Ovary (tissue), 3 donors: ENCODE results near the gene CD1D.

Experiments used
- EP300 ChIP-seq: sonication (generic); formaldehyde crosslinking; IDR thresholded peaks from one replicate; pipeline ENCODE4 v1.6.1; 2017; ENCODE audit warnings: antibody characterized with exemption
- POLR2A ChIP-seq: fragments of 450-650 bp; IDR thresholded peaks from one replicate; pipeline ENCODE4 v1.6.1; 2017; ENCODE audit warnings: antibody characterized with exemption, mild to moderate bottlenecking, moderate library complexity
- TF ChIP-seq, protein P1 (sequence below), 3 donors: fragments of 450-650 bp in 2 of 3; fragments of 200-600 bp in 1 of 3; IDR thresholded peaks; one replicate each; pipeline versions ENCODE4 v1.5.1 to v1.8.0; 2016 to 2022; ENCODE audit warnings: antibody characterized with exemption in 3 of 3, mild to moderate bottlenecking in 1 of 3
- donor health status: DM: no; HTN: no; CAD: no.

- TF ChIP-seq EP300 (no peak), POLR2A (no peak)
- TF ChIP-seq, protein P1, sequence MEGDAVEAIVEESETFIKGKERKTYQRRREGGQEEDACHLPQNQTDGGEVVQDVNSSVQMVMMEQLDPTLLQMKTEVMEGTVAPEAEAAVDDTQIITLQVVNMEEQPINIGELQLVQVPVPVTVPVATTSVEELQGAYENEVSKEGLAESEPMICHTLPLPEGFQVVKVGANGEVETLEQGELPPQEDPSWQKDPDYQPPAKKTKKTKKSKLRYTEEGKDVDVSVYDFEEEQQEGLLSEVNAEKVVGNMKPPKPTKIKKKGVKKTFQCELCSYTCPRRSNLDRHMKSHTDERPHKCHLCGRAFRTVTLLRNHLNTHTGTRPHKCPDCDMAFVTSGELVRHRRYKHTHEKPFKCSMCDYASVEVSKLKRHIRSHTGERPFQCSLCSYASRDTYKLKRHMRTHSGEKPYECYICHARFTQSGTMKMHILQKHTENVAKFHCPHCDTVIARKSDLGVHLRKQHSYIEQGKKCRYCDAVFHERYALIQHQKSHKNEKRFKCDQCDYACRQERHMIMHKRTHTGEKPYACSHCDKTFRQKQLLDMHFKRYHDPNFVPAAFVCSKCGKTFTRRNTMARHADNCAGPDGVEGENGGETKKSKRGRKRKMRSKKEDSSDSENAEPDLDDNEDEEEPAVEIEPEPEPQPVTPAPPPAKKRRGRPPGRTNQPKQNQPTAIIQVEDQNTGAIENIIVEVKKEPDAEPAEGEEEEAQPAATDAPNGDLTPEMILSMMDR (IDR thresholded peaks at IDR 0.05) = no peak
These were observed 21.1 kb upstream of the CD1D start for GRCh38 chr1:158159597-158159996.
